VCaP (cell line): ENCODE results near the gene TTC28.

Experiments
- H3K27ac ChIP-seq: fragments of 450-650 bp; 2 replicates; pipeline ENCODE4 v1.5.1; 2017
- TF ChIP-seq, protein P1 (sequence below): fragments of 450-650 bp; conservative IDR thresholded peaks from 2 replicates; pipeline ENCODE4 v1.5.1; 2017; ENCODE audit warnings: mild to moderate bottlenecking, moderate library complexity

TTC28 gene

DNA sequence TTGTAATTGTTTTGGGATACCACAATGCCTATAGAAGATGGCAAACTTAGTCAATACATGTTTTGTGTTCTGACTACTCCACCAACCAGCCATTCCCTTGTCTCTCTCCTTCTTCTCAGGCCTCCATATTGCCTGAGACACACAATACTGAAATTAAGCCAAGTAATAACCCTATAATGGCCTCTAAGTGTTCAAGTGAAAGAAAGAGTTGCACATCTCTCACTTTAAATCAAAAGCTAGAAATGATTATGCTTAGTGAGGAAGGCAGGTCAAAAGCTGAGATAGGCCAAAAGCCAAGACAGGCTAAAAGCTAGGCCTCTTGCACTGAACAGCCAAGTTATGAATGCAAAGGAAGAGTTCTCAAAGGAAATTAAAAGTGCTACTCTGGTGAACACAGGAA lies 318.7 kb downstream of the TTC28 start:
- H3K27ac ChIP-seq = no peak overlapping the region
- TF ChIP-seq, protein P1, sequence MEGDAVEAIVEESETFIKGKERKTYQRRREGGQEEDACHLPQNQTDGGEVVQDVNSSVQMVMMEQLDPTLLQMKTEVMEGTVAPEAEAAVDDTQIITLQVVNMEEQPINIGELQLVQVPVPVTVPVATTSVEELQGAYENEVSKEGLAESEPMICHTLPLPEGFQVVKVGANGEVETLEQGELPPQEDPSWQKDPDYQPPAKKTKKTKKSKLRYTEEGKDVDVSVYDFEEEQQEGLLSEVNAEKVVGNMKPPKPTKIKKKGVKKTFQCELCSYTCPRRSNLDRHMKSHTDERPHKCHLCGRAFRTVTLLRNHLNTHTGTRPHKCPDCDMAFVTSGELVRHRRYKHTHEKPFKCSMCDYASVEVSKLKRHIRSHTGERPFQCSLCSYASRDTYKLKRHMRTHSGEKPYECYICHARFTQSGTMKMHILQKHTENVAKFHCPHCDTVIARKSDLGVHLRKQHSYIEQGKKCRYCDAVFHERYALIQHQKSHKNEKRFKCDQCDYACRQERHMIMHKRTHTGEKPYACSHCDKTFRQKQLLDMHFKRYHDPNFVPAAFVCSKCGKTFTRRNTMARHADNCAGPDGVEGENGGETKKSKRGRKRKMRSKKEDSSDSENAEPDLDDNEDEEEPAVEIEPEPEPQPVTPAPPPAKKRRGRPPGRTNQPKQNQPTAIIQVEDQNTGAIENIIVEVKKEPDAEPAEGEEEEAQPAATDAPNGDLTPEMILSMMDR = no peak

DNA sequence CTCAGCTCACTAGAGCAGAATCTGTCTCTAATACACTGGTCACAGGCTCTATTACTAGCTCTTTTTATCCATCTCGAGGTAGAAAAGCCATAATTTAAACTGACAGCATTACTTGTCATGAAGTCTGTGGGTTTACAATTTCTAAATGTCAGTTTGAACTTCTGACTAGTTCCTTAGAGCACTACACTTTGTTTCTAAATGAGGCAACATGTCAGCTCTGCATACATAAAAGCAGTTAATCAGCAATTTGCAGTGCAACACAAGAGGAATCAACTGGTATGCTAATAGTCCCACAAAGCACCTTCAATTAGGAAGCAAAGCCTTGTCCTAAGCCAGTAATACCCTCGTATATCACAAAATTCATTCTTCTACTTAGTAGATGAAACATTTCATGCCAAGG lies 321.3 kb downstream of the TTC28 start:
- TF ChIP-seq, protein P1 = no peak
- H3K27ac ChIP-seq = no peak overlapping the region

GRCh38 chr22:28357193-28357592 lies 322.4 kb downstream of the TTC28 start:
- TF ChIP-seq, protein P1 = no peak
- H3K27ac ChIP-seq = no peak overlapping the region

DNA sequence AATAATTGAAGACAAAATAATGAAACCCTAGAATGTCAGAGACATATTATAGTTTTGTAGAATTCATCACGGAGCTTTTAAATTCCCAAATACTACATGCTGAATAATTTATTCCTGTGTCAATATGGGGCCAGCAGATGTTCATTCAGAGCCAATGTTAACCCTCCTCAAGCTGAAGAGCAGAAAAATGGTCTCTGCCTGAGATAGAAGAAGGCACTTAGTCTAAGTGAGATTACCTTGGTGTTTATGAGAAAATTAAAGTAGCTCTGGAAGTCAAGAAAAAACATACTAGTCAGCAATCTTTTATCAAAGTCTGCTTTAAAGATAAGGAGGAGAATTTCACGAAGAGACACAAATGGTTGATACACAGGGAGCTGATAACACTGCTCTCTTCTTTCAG lies 328.2 kb downstream of the TTC28 start:
- TF ChIP-seq, protein P1 = no peak
- H3K27ac ChIP-seq = no peak overlapping the region

DNA sequence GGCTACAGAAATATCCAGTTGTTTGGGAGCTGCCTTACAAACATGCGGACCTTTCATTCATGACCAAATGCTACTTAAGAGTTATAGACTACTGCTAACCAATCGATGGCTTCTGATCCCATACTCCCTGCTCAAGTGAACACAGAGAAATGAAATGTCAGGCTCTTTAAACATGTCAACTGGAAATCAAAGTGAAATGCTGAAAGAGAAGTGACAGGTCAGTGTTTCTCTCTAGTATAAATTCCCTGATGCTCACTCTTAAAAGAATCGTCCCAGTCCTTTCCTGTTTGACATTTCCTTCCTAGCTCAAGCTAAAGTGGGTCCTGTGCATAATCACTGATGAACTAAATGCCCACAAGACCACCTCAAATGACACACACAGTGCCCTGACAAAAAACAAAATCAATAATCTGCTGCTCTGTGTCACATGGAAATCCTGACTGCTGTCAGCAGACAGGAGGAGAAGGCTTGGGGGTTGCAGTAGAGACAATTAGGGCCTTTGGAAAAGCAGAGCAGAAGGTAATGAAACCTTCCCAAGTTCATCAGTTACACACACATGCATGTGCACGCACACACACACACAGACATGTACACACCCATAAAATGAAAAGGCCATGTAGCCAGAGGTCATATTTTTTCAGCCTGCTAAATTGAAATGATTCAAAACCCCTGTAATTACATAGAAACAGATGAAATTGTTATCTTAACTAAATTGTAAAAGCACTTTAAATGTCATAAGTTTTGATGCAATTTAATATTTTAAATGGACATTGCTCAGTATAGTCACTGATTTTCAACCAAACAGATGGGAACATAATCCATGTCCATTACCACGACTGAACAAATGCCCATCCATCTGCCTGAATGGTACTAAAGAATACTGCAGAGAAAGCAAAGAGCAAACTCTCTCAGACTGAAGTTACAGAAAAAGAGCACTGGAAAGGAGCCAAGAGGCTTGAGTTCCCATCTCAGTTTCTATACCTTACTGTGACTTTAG lies 330.7 kb downstream of the TTC28 start:
- H3K27ac ChIP-seq = no peak overlapping the region
- TF ChIP-seq, protein P1 = no peak

- H3K27ac ChIP-seq = no peak overlapping the region
- TF ChIP-seq, protein P1 = no peak
These were observed 333.3 kb downstream of the TTC28 start for GRCh38 chr22:28346308-28346707.

GRCh38 chr22:28344918-28345703 lies 334.5 kb downstream of the TTC28 start:
- TF ChIP-seq, protein P1 = no peak
- no peak overlapping the region for H3K27ac ChIP-seq
